H1 (cell line): ENCODE data around the gene ZBED1. TPM values are rescaled to one million over a fixed set of nuclear protein-coding genes. Genes with fewer than 3 reads are reported as not detected.

ENCODE experiments used
- CTCF ChIA-PET: fragments of 300-600 bp; sonication (Branson Sonifier 250); formaldehyde crosslinking; loops from one replicate; lab custom pipeline; 2021; ENCODE audit not compliant: partially characterized antibody; lab: Charles Lee
- POLR2A ChIA-PET: fragments of 300-600 bp; sonication (Branson Sonifier 250); formaldehyde crosslinking; loops from one replicate; lab custom pipeline; 2021; ENCODE audit warnings: inconsistent platforms; ENCODE audit not compliant: partially characterized antibody; lab: Charles Lee
- DNase-seq, 2 experiments: peaks; one replicate each; pipeline versions ENCODE4 v3.0.0 to v3.0.0-alpha.2; 2010 to 2022; ENCODE audit warnings: low spot score in 2 of 2, low read depth in 1 of 2, mixed read lengths in 1 of 2
- FAIRE-seq: peaks from 2 replicates; lab custom pipeline; 2011; peaks lifted over from hg19 to GRCh38; lab: Jason Lieb, UNC
- H2AFZ ChIP-seq: 2 replicates; pipeline ENCODE4 v1.8.1; 2012; ENCODE audit warnings: low read length, inconsistent platforms
- H2AK5ac ChIP-seq: 2 replicates; pipeline ENCODE4 v1.6.1; 2013; ENCODE audit warnings: low read depth, low read length
- H2BK120ac ChIP-seq: replicated peaks from 2 replicates; pipeline ENCODE3; 2013; ENCODE audit warnings: low read depth, low read length, inconsistent platforms
- H2BK12ac ChIP-seq: 2 replicates; pipeline ENCODE4 v1.6.1; 2013; ENCODE audit warnings: low read depth, low read length
- H2BK15ac ChIP-seq: 2 replicates; pipeline ENCODE4 v1.6.1; 2013; ENCODE audit warnings: low read length
- H2BK20ac ChIP-seq: 2 replicates; pipeline ENCODE4 v1.6.1; 2013; ENCODE audit warnings: low read length
- H2BK5ac ChIP-seq: 2 replicates; pipeline ENCODE4 v1.6.1; 2013; ENCODE audit warnings: low read depth, low read length
- H3K14ac ChIP-seq: 2 replicates; pipeline ENCODE4 v1.6.1; 2013; ENCODE audit warnings: inconsistent platforms; ENCODE audit not compliant: insufficient read length
- H3K18ac ChIP-seq: 2 replicates; pipeline ENCODE4 v1.6.1; 2013; ENCODE audit warnings: low read length; ENCODE audit errors: extremely low read depth
- H3K23ac ChIP-seq: 2 replicates; pipeline ENCODE4 v1.6.1; 2013; ENCODE audit warnings: inconsistent platforms; ENCODE audit not compliant: insufficient read length
- H3K23me2 ChIP-seq: 2 replicates; pipeline ENCODE4 v1.6.1; 2013; ENCODE audit warnings: low read depth, low read length
- H3K27ac ChIP-seq: 2 replicates; pipeline ENCODE4 v1.6.1; 2011; ENCODE audit warnings: low read depth, low read length, inconsistent platforms
- H3K27me3 ChIP-seq, 4 experiments: replicated peaks in 1 of 4; 1 replicate in 1 of 4; 2 replicates in 3 of 4; pipeline versions ENCODE4 v1.6.1 to v1.8.1; 2011 to 2013; ENCODE audit warnings: low read length in 3 of 4, mild to moderate bottlenecking in 3 of 4, inconsistent platforms in 2 of 4, mixed read lengths in 2 of 4, moderate library complexity in 1 of 4; ENCODE audit not compliant: control insufficient read depth in 3 of 4, insufficient read depth in 3 of 4; ENCODE audit errors: extremely low read depth in 1 of 4
- H3K36me3 ChIP-seq, 4 experiments: 2 replicates each; pipeline versions ENCODE4 v1.6.1 to v1.8.1; 2011 to 2013; ENCODE audit warnings: mild to moderate bottlenecking in 4 of 4, low read length in 3 of 4, moderate library complexity in 2 of 4, control low read depth in 1 of 4, inconsistent platforms in 1 of 4; ENCODE audit not compliant: insufficient read depth in 4 of 4, control insufficient read depth in 2 of 4
- H3K4ac ChIP-seq: replicated peaks from 2 replicates; pipeline ENCODE3; 2013; ENCODE audit warnings: low read length, low read depth, mixed read lengths, inconsistent platforms; ENCODE audit not compliant: insufficient read length
- H3K4me1 ChIP-seq, 4 experiments: replicated peaks in 1 of 4; 1 replicate in 1 of 4; 2 replicates in 3 of 4; pipeline versions ENCODE4 v1.6.1 to v1.8.1; 2011 to 2013; ENCODE audit warnings: low read length in 3 of 4, inconsistent platforms in 2 of 4, mixed read lengths in 1 of 4; ENCODE audit not compliant: insufficient read depth in 4 of 4, control insufficient read depth in 3 of 4
- H3K4me2 ChIP-seq, 2 experiments: 2 replicates each; pipeline versions ENCODE4 v1.6.1 to v1.8.1; 2011 to 2013; ENCODE audit warnings: low read depth in 2 of 2, low read length in 2 of 2, control low read depth in 1 of 2, inconsistent platforms in 1 of 2, mild to moderate bottlenecking in 1 of 2; ENCODE audit not compliant: insufficient read depth in 1 of 2
- H3K4me3 ChIP-seq, 4 experiments: fragments of 200-600, 300-600 bp in 1 of 4; sonication (generic), shearing (Covaris generic), sonication (Bioruptor Twin) in 1 of 4; 2 replicates each; pipeline versions ENCODE4 v1.5.1 to v1.8.1; 2011 to 2016; ENCODE audit warnings: low read length in 4 of 4, low read depth in 3 of 4, control low read depth in 2 of 4, inconsistent platforms in 2 of 4, mild to moderate bottlenecking in 2 of 4, mixed read lengths in 1 of 4, moderate library complexity in 1 of 4; ENCODE audit not compliant: insufficient read depth in 2 of 4; ENCODE audit errors: extremely low read depth in 1 of 4
- H3K56ac ChIP-seq: replicated peaks from 2 replicates; pipeline ENCODE3; 2013; ENCODE audit warnings: low read depth, mild to moderate bottlenecking, mixed read lengths, low read length, inconsistent platforms; ENCODE audit not compliant: insufficient read length
- H3K79me1 ChIP-seq: 2 replicates; pipeline ENCODE4 v1.6.1; 2013; ENCODE audit warnings: low read depth, low read length, control low read depth
- H3K79me2 ChIP-seq, 2 experiments: 2 replicates each; pipeline versions ENCODE4 v1.6.1 to v1.8.1; 2012 to 2013; ENCODE audit warnings: low read length in 2 of 2, mild to moderate bottlenecking in 2 of 2, inconsistent platforms in 1 of 2; ENCODE audit not compliant: insufficient read depth in 2 of 2, control insufficient read depth in 1 of 2
- H3K9ac ChIP-seq, 4 experiments: replicated peaks in 1 of 4; 1 replicate in 1 of 4; 2 replicates in 3 of 4; pipeline versions ENCODE4 v1.6.1 to v1.8.1; 2011 to 2013; ENCODE audit warnings: low read depth in 3 of 4, low read length in 3 of 4, control low read depth in 2 of 4, mild to moderate bottlenecking in 2 of 4, moderate library complexity in 2 of 4, inconsistent platforms in 1 of 4; ENCODE audit errors: extremely low read depth in 1 of 4
- H3K9me3 ChIP-seq, 2 experiments: 2 replicates each; pipeline versions ENCODE4 v1.6.1 to v1.8.1; 2012 to 2013; ENCODE audit warnings: mild to moderate bottlenecking in 2 of 2, moderate library complexity in 2 of 2, control low read depth in 1 of 2, inconsistent platforms in 1 of 2, low read depth in 1 of 2, low read length in 1 of 2, mixed read lengths in 1 of 2; ENCODE audit not compliant: insufficient read depth in 2 of 2
- H4K20me1 ChIP-seq, 2 experiments: replicated peaks in 1 of 2; 2 replicates each; pipeline versions ENCODE3 to v1.8.1; 2011 to 2013; ENCODE audit warnings: inconsistent platforms in 2 of 2, low read length in 2 of 2, mild to moderate bottlenecking in 1 of 2; ENCODE audit not compliant: insufficient read depth in 2 of 2, control insufficient read depth in 1 of 2
- H4K5ac ChIP-seq: 2 replicates; pipeline ENCODE4 v1.6.1; 2013; ENCODE audit warnings: low read length, low read depth, mixed read lengths, inconsistent platforms; ENCODE audit not compliant: insufficient read length
- H4K8ac ChIP-seq: 2 replicates; pipeline ENCODE4 v1.8.0; 2013; ENCODE audit warnings: mild to moderate bottlenecking, moderate library complexity, low read length, inconsistent platforms; ENCODE audit not compliant: insufficient read depth; ENCODE audit errors: extremely low read depth
- H4K91ac ChIP-seq: replicated peaks from 2 replicates; pipeline ENCODE3; 2013; ENCODE audit warnings: low read length, mixed read lengths, inconsistent platforms; ENCODE audit not compliant: insufficient read length
- EZH2 ChIP-seq: fragments of 200-600 bp; sonication (generic); IDR thresholded peaks from 2 replicates; pipeline ENCODE4 v1.7.1; 2012; ENCODE audit warnings: low read depth, mild to moderate bottlenecking, moderate library complexity, low read length, inconsistent platforms; ENCODE audit not compliant: severe bottlenecking
- HDAC2 ChIP-seq, 2 experiments: fragments of 300-600 bp in 1 of 2; sonication (generic) in 1 of 2; IDR thresholded peaks; 2 replicates each; pipeline ENCODE4 v1.6.1; 2011 to 2012; ENCODE audit warnings: low read depth in 2 of 2, low read length in 2 of 2, mild to moderate bottlenecking in 2 of 2, moderate library complexity in 2 of 2, borderline replicate concordance in 1 of 2, inconsistent platforms in 1 of 2
- RAD21 ChIP-seq, 2 experiments: IDR thresholded peaks in 1 of 2; conservative IDR thresholded peaks in 1 of 2; 2 replicates each; pipeline ENCODE4 v1.6.1; 2011; ENCODE audit warnings: low read depth in 2 of 2, low read length in 2 of 2, improper control_type of control experiment in 1 of 2, inconsistent platforms in 1 of 2, mild to moderate bottlenecking in 1 of 2, moderate library complexity in 1 of 2
- SIN3A ChIP-seq, 2 experiments: IDR thresholded peaks in 1 of 2; conservative IDR thresholded peaks in 1 of 2; 2 replicates each; pipeline ENCODE4 v1.6.1; 2011 to 2012; ENCODE audit warnings: low read length in 2 of 2, improper control_type of control experiment in 1 of 2, low read depth in 1 of 2, mild to moderate bottlenecking in 1 of 2
- TEAD4 ChIP-seq: IDR thresholded peaks from 2 replicates; pipeline ENCODE4 v1.6.1; 2012; ENCODE audit warnings: low read depth, low read length, inconsistent platforms, mixed read lengths
- WGBS, 2 experiments: shearing (Covaris generic) in 1 of 2; methylation state at CpG; one replicate each; pipeline versions ENCODE4 v1.1.6 to v1.1.7; 2013 to 2015; ENCODE audit warnings: low lambda C conversion rate in 2 of 2, mixed read lengths in 2 of 2, inconsistent platforms in 1 of 2, low coverage in 1 of 2, missing lambda C conversion rate in 1 of 2; ENCODE audit not compliant: insufficient replicate concordance in 2 of 2, insufficient coverage in 1 of 2, insufficient read length in 1 of 2; ENCODE audit errors: extremely low coverage in 1 of 2, missing lambda C conversion rate in 1 of 2; 5-methylcytosine and 5-hydroxymethylcytosine counted together
- polyA plus RNA-seq, 7 experiments: library from polyadenylated mRNA; depleted of rRNA in 3 of 7; stranded (reverse) in 5 of 7; unstranded in 2 of 7; fragments of >200 nt in 5 of 7; fragments of 200-250 nt in 2 of 7; gene quantifications; 1 replicate in 5 of 7; 2 replicates in 1 of 7; 4 replicates in 1 of 7; pipeline versions ENCODE4 v1.2.1 to v1.2.3, GENCODE V29; 2011 to 2013; ENCODE audit warnings: missing spikeins in 2 of 7, mixed read lengths in 2 of 7
- total RNA-seq: library from RNA; stranded (reverse); fragmentation: NEBNext Ultra II Directional; extraction: Animal tissue kit (Norgen Biotek cat#: 25700); gene quantifications from 2 replicates; pipeline ENCODE4 v1.2.1, GENCODE V29; 2021

The ZBED1 gene
- total and polyA plus RNA-seq, 2 of the 8 experiments (the other 6 are each of a cell fraction or from before 2014, with no cell fraction given) = 28.5 to 45.8 TPM

GRCh38 chrX:2474963-2475726, 25.6 kb downstream of the ZBED1 start:
- H3K14ac ChIP-seq = no peak overlapping the region
- no peak overlapping the region for H2AFZ ChIP-seq
- no peak overlapping the region for H3K56ac ChIP-seq
- DNase-seq = peak in 1 of 2 experiments; percentile 55
- no peak overlapping the region for H2BK20ac ChIP-seq
- H3K23me2 ChIP-seq = no peaks in the 10 kb centered on the region
- POLR2A ChIA-PET = no interaction called here
- no peak overlapping the region for H3K9ac ChIP-seq
- H4K91ac ChIP-seq = peak overlapping the region; percentile 20
- peaks cover 0 to 3% (median 0%) of the 10 kb centered on the region in 4 experiments; a peak in 3 of 8 replicates for H3K36me3 ChIP-seq
- H4K20me1 ChIP-seq = peaks cover 0 to 5% of the 10 kb centered on the region in 2 experiments
- no peak overlapping the region for H3K4ac ChIP-seq
- H3K18ac ChIP-seq = 0 out of 2 replicates have a peak overlapping the region, but pooled peaks have one; percentile 26
- H3K79me1 ChIP-seq = peaks cover 30% of the 10 kb centered on the region
- no peak overlapping the region for H3K4me3 ChIP-seq
- peak overlapping the region; percentile 45; the same call in 1 of the 2 replicates for H2BK12ac ChIP-seq
- H2BK120ac ChIP-seq = no peak overlapping the region
- no peak overlapping the region for H4K5ac ChIP-seq
- no peak overlapping the region for H3K23ac ChIP-seq
- H4K8ac ChIP-seq = no peak overlapping the region
- peak overlapping the region; percentile 9 for H2AK5ac ChIP-seq
- H3K27me3 ChIP-seq = no peaks in the 10 kb centered on the region
- H3K79me2 ChIP-seq = peaks cover 14 to 87% of the 10 kb centered on the region in 2 experiments
- no peaks in the 10 kb centered on the region; a peak in 1 of 4 replicates for H3K9me3 ChIP-seq
- FAIRE-seq = peak; percentile 36
- H2BK15ac ChIP-seq = peak overlapping the region; percentile 3
- 0 out of 2 replicates have a peak overlapping the region, but pooled peaks have one; percentile 16 for H2BK5ac ChIP-seq
- H3K27ac ChIP-seq = no peak overlapping the region
- peaks cover 0 to 3% (median 0%) of the 10 kb centered on the region in 4 experiments; a peak in 3 of 7 replicates for H3K4me1 ChIP-seq
- CTCF ChIA-PET = no interaction called here
- 83% methylated on average over 18 of the region's 18 CpGs; no CpG with 5 or more reads in 1 of the 2 experiments for WGBS, 2 experiments
- H3K4me2 ChIP-seq = no peak overlapping the region
- TF ChIP-seq HDAC2 (IDR thresholded peaks at IDR 0.05; ENCODE audit: borderline replicate concordance in 1 of 2, low read depth in 2 of 2, low read length in 2 of 2) (no peak), RAD21 (IDR thresholded peaks at IDR 0.05 in 1 of 2, conservative IDR thresholded peaks at IDR 0.05 in 1 of 2; ENCODE audit: low read depth in 2 of 2, low read length in 2 of 2) (no peak), EZH2 (no peak), TEAD4 (peak; percentile 3; the same call in 1 of the 2 replicates), SIN3A (conservative IDR thresholded peaks at IDR 0.05 in 1 of 2, IDR thresholded peaks at IDR 0.05 in 1 of 2; ENCODE audit: low read depth in 1 of 2, low read length in 2 of 2) (no peak)
